ENCODE data around the gene SLC25A39. TPM values are rescaled to one million over a fixed set of nuclear protein-coding genes. Genes with fewer than 3 reads are reported as not detected.
"Not testable (repeated sequence)": the region's sequence is repeated elsewhere in the genome, so short reads cannot be mapped to it uniquely, and the experiment has no call there.

The SLC25A39 gene
- total RNA-seq, 6 experiments from 2014 or later: 56.3 to 111 (median 64.6) TPM

- Histone ChIP-seq H3K4me1 (peaks cover 0 to 7% (median 0%) of the 10 kb centered on the region in 4 donors), H3K9me3 (no peaks in the 10 kb centered on the region), H3K27ac (no peak overlapping the region), H3K27me3 (no peaks in the 10 kb centered on the region), H3K36me3 (no peaks in the 10 kb centered on the region), H3K4me3 (no peak overlapping the region)
- ATAC-seq (peak; percentile 43 to 59 (median 49)), DNase-seq (no peak)
- 59% methylated on average over 3 of the region's 5 CpGs for WGBS (ENCODE audit: insufficient coverage, low coverage, low lambda C conversion rate, missing lambda C conversion rate)
- intact Hi-C loops (cut with DNase I): no loop called here
- TF ChIP-seq, protein P1, sequence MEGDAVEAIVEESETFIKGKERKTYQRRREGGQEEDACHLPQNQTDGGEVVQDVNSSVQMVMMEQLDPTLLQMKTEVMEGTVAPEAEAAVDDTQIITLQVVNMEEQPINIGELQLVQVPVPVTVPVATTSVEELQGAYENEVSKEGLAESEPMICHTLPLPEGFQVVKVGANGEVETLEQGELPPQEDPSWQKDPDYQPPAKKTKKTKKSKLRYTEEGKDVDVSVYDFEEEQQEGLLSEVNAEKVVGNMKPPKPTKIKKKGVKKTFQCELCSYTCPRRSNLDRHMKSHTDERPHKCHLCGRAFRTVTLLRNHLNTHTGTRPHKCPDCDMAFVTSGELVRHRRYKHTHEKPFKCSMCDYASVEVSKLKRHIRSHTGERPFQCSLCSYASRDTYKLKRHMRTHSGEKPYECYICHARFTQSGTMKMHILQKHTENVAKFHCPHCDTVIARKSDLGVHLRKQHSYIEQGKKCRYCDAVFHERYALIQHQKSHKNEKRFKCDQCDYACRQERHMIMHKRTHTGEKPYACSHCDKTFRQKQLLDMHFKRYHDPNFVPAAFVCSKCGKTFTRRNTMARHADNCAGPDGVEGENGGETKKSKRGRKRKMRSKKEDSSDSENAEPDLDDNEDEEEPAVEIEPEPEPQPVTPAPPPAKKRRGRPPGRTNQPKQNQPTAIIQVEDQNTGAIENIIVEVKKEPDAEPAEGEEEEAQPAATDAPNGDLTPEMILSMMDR (IDR thresholded peaks at IDR 0.05): no peak
- TF ChIP-seq POLR2A (IDR thresholded peaks at IDR 0.05): no peak
Observed at GRCh38 chr17:44333371-44333770, 8.7 kb upstream of the SLC25A39 start.

DNA sequence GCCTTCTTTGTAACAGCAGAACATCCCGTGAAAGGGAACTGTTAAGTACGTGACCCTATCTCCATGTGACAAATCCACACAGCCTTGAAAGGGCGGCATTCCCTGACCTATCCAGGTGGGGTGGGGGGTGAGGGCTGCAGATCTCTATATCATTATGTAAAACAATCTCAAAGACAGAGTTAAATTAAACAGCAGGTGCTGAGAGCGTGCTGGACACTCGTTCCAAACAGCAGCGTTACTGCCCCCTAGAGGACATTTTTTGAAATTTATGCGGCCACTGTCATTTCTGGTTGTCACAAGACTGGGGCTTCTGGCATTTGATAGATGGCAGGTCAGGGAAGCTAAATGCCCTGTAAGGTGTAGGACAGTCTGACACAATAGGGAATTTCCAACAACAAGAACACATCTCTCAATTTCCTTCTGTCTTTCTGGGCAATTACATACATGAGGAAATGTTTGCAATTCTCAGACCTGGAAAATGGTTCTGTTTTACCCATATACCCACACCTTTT, 6.7 kb upstream of the SLC25A39 start:
- intact Hi-C loops (cut with DNase I): no loop called here
- ATAC-seq: peak; percentile 50 to 60 (median 54)

GRCh38 chr17:44330263-44330662, 5.6 kb upstream of the SLC25A39 start:
- H3K36me3 ChIP-seq; H3K27me3 ChIP-seq; H3K9me3 ChIP-seq; intact Hi-C loops (cut with DNase I); H3K4me3 ChIP-seq; H3K27ac ChIP-seq; DNase-seq; ATAC-seq; H3K4me1 ChIP-seq: not testable (repeated sequence)
- 93% methylated on average over 5 of the region's 5 CpGs for WGBS (ENCODE audit: insufficient coverage, low coverage, low lambda C conversion rate, missing lambda C conversion rate)

More for the DNA sequence above, 6.7 kb upstream of the SLC25A39 start:
- no peak for TF ChIP-seq POLR2A (IDR thresholded peaks at IDR 0.05)
- TF ChIP-seq, protein P1 (IDR thresholded peaks at IDR 0.05): peak; percentile 79 to 88 (median 85)
- Histone ChIP-seq H3K4me3 (no peak overlapping the region), H3K27ac (no peak overlapping the region), H3K9me3 (no peaks in the 10 kb centered on the region), H3K4me1 (peaks cover 0 to 7% (median 0%) of the 10 kb centered on the region in 4 donors), H3K36me3 (no peaks in the 10 kb centered on the region), H3K27me3 (no peaks in the 10 kb centered on the region)
- WGBS (ENCODE audit: insufficient coverage, low coverage, low lambda C conversion rate, missing lambda C conversion rate): 2% methylated on average over 6 of the region's 7 CpGs
- peak in 1 of 3 donors; percentile 75 for DNase-seq

DNA sequence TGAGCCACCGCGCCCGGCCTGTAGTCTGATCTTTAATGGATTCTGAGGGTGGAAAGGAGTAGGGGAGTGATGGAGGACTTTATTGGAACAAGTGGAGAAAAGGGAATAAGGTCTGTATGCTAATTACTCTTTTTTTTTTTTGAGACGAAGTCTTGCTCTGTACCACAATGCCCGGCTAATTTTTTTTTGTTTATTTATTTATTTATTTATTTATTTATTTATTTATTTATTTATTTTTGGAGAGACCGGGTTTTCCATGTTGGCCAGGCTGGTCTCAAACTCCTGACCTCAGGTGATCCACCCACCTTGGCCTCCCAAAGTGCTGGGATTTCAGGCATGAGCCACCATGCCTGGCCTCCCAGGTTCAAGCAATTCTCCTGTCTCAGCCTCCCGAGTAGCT, 4.9 kb upstream of the SLC25A39 start:
- intact Hi-C loops (cut with DNase I); H3K27me3 ChIP-seq; ATAC-seq; H3K36me3 ChIP-seq; DNase-seq; H3K4me3 ChIP-seq; H3K27ac ChIP-seq; H3K9me3 ChIP-seq: not testable (repeated sequence)
- peaks cover 0 to 11% (median 0%) of the 10 kb centered on the region in 4 donors for H3K4me1 ChIP-seq
- WGBS (ENCODE audit: insufficient coverage, low coverage, low lambda C conversion rate, missing lambda C conversion rate): 82% methylated on average over 7 of the region's 7 CpGs

GRCh38 chr17:44327715-44328449, 3.3 kb upstream of the SLC25A39 start:
- no peak for TF ChIP-seq POLR2A (IDR thresholded peaks at IDR 0.05)
- TF ChIP-seq, protein P1 (IDR thresholded peaks at IDR 0.05): no peak
- Histone ChIP-seq H3K36me3 (no peaks in the 10 kb centered on the region), H3K4me3 (no peak overlapping the region), H3K4me1 (peaks cover 0 to 17% (median 6%) of the 10 kb centered on the region in 4 donors), H3K27me3 (no peaks in the 10 kb centered on the region), H3K9me3 (no peaks in the 10 kb centered on the region), H3K27ac (no peak overlapping the region)
- DNase-seq (no peak), ATAC-seq (no peak)
- 68% methylated on average over 5 of the region's 7 CpGs for WGBS (ENCODE audit: insufficient coverage, low coverage, low lambda C conversion rate, missing lambda C conversion rate)
- intact Hi-C loops (cut with DNase I): no loop called here
